ENCODE measurements around the gene ZNFX1. TPM values are rescaled to one million over a fixed set of nuclear protein-coding genes. Genes with fewer than 3 reads are reported as not detected.

Gene ZNFX1
- total RNA-seq, 1 experiment from 2014 or later, result 15.5 TPM

DNA sequence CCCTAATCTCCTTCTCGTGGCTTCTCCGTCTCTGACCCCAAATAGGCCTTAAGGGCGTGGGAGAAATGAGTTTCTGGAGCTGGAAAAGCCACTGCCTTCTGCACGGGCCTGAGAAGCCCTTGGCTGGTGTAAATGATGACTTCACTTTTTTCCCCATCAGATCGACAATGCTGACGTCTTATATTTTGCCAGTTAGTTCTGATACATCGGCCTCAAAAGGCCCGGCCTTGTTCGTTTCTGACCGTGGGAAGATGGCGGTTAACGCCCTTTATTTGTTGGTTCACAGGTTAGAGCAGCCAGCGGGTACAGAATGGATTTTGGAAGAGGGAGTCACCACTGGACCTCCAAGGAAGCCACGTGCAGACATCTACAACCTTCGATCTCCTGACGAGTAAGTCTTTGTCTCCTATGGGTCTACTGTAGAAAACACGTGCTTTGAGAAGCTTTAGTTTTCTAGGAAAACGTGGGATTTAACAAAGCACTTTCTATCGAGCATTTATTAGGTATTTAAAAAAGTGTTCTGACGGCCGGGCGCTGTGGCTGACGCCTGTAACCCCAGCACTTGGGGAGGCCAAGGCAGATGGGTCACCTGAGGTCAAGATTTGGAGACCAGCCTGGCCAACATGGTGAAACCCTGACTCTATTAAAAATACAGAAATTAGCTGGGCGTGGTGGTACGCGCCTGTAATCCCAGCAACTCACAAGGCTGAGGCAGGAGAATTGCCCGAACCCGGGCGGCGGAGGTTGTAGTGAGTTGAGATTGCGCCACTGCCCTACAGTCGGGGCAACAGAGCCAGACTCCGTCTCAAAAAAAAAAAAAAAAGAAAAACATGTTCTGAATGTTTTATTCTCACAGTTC, 1.2 kb upstream of the ZNFX1 start:
- no peak for DNase-seq (ENCODE audit: low read depth)

DNA sequence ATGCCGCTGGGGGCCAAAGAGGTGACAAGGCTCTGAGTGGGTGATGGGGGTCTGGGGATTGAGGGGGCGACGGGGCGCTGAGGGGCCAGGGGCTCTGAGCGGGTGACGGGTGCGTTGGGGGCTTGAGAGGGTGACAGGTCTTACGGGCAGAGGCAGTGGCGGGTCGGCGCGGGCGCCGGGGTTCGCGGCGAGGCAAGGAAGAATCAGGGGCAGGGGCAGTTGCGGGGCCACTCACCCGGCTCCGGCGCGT, 146 bp downstream of the ZNFX1 start:
- DNase-seq (ENCODE audit: low read depth), result no peak

DNA sequence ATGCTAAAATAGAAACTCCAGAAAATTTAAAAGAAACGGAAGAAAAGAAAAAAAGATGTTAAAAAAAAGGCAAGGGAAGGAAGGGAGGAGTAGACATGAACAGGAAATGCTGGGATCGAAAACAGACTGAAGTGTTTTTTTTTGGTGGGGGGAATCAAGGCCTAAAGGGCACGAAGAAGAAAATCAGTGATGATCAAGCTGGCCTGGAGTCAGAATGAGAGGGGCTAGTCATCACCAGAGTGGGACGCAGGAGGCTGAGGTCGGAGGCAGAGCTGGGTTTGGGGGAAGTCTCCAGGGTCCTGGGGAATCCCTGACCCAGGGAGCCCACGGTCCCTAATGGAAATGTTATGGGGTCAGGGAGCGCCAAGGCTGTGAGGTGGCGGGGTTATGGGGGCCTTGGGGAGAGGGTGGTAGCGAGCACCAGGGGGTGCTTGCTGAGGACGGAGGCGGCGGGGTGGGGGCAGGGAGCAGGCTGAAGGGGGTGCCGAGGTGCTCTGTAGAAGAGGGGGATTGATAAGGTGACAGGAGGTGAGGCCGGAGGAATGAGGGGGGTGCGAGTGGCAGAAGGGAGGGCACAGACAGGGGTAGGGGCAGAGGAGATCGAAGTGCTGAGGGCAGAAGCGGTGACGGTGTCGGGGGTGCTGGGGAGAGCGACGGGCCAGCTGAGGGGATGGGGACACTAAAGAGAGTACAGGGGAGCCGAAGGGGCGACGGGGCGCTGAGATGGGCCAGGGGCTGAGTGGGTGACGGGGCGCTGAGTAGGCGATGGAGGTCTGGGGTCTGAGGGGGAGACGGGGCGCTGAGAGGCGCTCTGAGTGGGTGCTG, 684 bp downstream of the ZNFX1 start:
- DNase-seq (ENCODE audit: low read depth), result no peak

DNA sequence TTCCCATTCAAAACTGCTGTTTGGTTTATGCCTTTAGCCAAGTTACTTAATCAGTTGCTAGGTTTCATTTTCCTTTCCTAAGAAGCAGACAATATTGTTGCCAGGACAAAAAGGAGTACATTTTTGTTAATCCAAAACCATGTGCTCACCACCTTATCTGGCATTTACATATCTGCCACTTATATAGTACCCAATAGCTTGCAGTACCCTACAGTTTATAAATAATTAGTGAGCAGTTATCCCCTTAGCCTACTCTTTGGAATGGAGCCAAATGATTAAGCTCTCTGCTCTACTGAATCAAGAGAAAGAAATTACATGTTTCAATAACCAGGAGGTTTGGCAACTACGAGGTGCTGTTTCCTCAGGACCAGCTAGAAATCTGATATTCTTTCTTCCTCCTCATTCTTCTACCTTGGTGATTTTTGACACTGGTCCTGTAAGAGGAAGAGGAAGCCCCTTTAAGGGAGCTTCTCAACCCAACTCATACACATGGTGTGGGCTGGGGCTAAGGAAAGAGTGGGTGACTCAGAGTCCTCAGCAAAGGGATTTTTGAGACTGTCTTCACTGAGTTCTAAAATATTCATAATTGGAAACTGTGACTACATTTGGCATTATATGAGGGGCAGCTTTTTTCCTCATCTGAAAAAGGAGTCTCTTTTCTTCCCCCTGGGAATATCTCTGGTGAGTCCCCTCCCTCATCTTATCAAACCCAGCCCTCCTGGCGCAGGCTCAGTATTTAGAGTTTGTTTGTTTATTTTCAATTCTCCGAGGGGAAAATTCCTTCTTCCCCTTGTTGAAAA, 1.5 kb downstream of the ZNFX1 start:
- peak; percentile 61 for DNase-seq (ENCODE audit: low read depth)

DNA sequence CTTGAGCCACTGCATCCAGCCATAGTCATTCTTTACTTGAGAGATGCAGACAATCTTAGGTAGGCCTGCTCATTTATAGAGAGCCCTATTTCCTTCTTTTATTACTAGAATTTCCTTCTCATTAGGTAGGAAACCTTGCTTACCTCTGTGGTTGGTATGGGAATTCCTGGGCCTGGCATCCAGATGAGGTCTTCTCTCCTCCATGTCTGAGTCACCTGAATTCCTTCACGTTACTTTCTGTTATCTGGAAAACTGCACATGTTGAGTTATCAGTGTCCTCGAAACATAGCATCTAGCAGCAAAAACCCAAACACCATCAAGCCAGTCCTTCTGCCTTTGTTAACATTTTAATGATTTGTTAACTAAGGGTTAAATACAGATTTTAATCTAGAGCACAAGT, 2.2 kb downstream of the ZNFX1 start:
- DNase-seq (ENCODE audit: low read depth), result no peak

DNA sequence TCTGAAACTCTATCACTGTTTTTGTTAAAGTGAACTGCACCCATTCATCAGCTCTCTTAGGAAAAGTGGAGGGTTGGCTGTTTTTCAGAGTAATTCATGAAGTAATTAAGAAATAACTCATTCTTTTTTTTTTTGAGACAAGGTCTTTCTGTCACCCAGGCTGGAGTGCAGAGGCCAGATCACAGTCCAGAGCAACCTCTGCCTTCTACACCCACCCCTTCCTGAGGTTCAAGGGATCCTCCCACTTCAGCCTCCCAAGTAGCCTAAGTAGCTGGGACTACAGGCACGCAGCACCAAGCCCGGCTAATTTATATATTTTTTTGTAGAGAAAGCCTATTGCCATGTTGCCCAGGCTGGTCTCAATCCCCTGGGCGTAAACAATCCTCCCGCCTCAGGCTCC, 2.6 kb downstream of the ZNFX1 start:
- no peak for DNase-seq (ENCODE audit: low read depth)

DNA sequence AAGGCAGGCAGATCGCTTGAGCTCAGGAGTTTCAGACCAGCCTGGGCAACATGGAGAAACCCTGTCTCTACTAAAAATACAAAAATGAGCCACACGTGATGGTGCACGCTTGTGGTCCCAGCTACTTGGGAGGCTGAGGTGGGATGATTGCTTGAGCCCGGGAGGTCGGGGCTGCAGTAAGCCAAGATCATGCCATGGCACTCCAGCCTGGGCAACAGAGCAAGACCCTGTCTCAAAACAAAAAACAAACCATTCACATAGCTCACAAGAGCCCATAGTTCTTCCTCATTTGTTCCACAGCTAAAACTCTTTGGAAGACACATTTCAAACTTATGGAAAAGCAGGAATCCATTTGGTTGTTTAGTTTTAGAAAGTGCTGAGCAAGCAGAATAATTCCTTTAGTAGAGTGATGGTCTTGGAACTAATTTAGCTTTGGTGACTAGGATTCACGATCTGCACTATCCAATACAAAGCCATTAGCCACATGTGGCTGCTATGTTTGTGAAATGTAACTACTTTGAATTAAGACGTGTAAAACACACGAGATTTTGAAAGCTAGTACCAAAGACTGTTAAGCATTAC, 4.1 kb downstream of the ZNFX1 start:
- no peak for DNase-seq (ENCODE audit: low read depth)

DNA sequence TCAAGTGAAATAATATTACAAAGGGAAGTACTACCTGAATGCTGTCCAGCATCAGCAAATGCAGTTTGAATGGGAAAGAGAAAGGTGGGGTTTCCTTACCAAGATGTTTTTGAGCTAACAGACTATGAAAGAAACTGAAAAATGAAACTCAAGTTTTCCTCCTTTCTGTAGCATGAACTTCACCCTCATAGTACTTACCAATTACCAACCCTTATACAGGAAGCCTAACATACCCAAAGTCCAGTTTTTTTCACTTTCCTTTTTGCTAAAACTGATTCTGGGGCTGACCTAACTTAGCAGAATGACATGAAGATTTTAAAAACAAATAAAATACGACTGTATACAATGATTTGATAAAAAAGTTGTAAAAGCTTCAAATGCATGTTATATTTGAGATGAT, 5.2 kb downstream of the ZNFX1 start:
- DNase-seq (ENCODE audit: low read depth), result no peak

DNA sequence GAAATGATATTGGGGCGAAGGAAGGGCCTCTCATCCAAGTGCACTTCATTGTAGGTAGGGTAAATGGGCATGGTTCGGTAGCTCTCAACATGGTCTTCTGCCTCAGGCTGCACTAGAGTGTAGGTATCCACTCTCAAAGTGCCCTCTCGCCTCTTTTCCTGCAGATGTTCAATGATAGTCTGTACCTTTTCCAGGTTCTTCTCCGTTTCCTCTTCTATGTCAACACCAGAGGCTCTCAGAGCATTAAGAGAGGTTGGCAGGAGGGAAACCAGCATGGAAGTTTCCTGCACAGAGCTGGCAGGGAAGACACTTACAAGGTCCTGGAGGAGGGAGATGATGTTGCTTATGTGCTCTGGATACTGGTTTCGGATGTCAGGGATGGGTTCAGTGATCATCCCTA, 7.1 kb downstream of the ZNFX1 start:
- no peak for DNase-seq (ENCODE audit: low read depth)

DNA sequence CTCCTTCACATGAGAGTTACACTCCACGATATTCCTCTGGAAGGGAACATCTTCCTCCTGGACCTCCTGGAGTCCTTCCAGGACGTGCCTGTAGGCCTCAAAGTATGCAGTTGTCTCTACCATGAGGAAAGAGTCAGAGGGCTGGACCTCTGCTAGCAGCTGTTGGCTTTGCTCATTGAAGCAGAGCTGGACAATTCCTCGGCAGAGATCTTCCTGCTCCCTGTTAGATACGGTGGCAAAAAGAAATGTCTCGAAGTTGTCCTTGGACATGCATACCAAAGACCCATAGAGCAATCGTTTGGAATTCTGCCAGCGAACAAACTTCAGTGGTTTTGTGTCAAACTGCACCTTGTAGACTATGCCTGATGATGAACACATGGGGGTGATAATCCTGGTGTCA, 7.7 kb downstream of the ZNFX1 start:
- DNase-seq (ENCODE audit: low read depth), result no peak

DNA sequence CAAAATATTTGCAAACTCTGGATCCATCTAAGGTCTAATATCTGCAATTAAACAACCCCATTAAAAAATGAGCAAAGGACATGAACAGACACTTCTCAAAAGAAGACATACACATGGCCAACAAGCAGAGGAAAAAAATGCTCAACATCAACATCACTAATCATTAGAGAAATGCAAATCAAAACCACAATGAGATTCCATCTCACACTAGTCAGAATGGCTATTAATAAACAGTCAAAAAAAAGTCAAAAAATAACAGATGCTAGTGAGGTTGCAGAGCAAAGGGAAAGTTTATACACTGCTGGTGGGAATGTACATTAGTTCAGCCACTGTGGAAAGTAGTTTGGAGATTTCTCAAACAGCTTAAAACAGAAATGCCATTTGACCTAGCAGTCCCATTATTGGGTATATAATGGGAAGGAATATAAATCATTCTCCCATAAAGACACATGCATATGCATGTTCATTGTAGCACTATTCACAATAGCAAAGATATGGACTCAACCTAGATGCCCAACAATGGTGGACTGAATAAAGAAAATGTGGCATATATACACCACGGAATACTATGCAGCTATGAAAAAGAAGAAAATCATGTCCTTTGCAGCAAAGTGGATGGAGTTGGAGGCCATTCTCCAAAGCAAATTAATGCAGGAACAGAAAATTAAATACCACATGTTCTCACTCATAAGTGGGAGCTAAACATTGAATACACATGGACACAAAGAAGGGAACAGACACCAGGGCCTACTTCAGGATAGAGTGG, 9.1 kb downstream of the ZNFX1 start:
- no peak for DNase-seq (ENCODE audit: low read depth)

DNA sequence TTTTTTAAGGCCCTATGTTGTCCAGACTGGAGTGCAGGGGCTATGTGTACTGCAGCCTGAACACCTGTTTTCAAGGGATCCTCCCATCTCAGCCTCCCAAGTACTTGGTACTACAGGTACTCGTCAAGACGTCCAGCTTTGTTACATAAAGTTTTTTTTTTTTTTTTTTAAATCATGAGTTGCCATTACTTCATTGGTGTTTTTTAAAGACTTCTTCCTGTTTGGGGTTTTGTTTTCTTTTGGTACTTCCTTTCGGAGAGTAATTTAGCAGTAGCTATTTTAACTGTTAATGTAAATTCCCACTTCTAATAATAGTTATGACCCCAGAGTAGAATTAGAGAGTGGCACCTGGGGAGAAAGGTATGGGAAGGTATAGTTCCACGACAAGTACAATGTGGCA, 10.5 kb downstream of the ZNFX1 start:
- DNase-seq (ENCODE audit: low read depth), result no peak

DNA sequence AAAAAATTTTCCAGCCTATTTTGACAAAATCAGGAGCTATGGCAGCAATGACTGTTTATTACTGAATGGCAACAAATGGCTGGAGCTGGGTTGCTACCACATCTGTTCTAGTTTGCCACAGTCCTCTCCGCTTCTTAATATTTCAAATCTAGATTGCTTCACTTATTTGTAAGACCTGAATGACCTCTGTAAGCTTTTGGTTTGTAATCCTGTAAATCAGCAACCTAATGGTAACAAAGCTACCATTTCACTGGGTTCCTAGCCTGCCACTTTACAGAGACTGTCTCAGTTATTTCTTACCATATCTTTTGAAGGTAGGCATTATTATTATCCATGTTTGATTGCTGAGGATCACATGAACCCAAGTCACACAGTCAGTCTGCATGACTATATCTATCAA, 15.4 kb downstream of the ZNFX1 start:
- DNase-seq (ENCODE audit: low read depth), result no peak

DNA sequence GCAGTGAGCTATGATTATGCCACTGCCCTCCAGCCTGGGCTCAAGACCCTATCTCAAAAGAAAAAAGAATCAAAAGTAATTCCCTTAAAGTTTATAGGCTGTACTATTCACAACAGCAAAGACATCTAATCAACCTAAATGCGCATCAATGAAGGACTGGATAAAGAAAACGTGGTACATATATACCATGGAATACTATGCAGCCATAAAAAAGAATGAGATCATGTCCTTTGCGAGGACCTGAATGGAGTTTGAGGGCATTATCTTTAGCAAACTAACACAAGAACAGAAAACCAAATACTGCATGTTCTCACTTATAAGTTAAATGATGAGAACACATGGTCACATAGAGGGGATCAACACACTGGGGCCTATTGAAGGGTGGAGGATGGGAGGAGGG, 16.7 kb downstream of the ZNFX1 start:
- DNase-seq (ENCODE audit: low read depth), result no peak

DNA sequence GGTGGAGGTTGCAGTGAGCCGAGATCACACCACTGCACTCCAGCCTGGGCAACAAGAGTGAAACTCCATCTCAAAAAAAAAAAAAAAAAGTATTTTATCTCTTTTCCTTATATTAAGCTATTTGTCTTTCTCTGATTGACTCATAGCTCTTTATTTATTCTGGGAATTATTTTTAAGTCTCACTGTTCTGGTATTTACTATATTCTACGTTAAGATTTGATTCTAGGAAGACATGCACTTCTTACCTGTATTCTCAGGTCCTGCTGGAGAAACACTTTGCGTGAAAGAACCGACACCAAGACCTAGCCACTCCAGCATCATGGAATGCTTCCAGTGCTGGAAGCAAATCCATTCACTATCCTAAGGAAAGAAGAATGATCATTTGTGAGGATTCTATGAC, 17.6 kb downstream of the ZNFX1 start:
- DNase-seq (ENCODE audit: low read depth), result no peak

DNA sequence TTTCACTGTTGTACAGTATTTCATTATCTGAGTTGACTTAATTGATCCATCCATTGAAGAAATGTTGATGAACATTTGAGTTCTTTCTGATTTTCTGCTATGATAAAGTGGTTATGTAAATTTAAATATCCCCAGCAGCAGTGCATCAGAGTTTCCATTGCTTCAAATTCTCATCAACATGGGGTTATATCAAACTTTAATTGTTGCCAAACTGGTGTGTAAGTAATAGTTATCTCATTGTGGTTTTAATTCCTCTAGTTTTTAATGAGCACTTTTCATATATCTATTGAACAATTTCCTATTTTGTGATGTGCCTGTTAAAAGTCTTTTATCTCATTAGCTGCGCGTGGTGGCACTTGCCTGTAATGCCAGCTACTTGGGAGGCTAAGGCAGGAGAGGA, 18.1 kb downstream of the ZNFX1 start:
- DNase-seq (ENCODE audit: low read depth), result no peak

DNA sequence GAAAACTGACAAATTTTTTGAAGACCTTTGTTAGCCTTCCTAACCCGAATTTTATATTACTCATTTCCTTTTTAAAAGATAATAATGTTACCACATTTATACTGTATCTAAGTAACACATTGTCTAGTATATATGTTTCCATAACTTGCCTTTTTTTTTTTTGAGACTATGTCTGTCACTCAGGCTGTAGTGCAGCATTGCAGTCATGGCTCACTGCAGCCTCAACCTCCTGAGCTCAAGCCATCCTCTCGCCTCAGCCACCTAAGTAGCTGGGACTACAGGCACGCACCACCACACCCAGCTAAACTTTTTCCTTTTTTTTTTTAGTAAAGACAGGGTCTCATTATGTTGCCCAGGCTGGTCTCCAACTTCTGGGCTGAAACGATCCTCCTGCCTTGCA, 18.6 kb downstream of the ZNFX1 start:
- DNase-seq (ENCODE audit: low read depth), result no peak

DNA sequence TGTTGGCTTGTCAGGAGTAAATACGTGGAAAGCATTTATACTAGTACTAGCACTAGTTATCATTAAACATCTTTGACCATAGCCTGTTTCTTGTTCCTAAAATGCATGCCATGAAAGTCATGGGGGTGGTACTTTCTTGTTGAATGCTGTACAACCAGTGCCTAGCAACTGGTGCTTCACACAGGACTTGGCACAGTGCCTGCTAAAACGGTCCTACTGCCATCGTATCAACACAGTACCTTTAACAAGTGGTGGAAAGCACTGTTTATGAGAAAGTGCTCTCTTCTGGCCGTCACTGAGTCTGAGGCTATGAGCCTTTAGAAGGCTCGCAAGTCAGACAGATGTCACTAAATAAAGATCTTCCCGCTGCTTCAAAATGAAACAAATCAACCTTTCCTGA, 21.6 kb downstream of the ZNFX1 start:
- DNase-seq (ENCODE audit: low read depth), result no peak

DNA sequence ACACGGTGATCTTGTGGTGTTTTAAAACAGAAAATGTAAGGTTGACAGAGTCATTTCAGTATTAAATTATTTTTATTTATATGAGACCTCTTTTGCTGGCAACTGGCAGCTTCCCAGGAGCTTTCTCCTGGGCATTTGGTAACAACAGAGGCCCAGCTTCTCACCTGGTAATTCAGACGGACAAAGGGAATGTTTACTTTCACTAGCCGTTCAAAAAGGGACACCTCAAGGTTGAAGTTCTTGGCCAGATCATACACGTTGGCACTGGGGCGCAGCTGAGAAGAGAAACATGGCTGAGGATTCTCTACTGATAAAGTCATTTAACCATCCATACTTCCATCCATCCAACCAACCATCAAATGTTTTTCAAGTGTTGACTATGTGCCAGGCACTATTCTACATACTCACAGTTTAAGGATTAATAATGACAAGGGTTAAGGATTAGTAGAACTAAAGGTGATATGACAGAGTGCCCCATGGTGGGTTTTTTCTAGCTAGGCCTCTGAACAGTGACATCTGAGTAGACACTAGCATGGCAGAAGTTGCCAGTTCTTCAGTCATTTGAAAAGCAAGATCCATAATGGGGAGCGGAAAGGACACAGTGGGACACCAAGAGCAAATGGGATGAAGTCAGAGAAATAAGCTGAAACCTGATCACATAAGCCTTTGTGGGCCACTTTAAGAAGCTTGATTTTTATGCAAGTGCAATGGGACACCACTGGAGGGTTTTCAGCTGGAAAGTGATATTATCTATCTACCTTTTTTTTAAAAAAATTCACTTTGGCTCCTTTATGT, 25.1 kb downstream of the ZNFX1 start:
- DNase-seq (ENCODE audit: low read depth), result no peak

DNA sequence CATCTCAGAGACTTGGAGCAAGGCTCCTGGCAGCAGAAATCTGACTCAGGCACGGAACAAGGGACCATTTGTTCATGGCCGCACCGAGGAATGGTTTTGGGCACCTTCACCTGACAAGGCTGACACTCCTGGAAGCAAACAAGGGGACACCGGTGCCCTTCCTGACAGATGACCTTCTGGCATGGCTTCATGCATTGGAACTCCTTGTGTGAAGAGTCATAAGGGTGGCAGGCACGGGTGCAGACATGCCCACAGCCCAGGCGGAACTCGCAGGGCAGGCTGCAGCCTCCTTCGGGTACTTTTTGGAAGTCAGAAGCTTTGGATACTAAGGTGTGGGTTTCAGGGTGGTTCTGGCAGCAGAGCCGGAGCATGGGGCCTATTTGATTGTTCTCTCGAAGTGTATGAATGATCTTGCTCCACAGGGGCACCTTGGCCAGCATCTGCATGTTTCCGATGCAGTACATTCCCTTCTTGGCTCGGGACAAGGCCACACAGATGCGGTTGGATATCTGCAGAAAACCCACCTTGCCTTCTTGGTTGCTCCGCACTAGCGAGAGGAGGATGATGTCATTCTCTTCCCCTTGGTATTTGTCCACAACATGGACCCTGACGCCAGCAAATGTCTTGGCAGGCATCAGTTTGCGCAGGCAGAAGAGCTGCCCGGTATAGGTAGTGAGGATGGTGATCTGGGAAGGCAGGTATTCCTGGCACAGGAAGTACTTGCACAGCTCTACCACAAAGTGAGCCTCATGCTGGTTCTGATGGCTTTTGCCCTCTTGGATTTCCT, 28.8 kb downstream of the ZNFX1 start:
- DNase-seq (ENCODE audit: low read depth), result no peak

Data from Daoy (cell line).